ENCODE results near the gene PTTG1.

The PTTG1 gene

DNA sequence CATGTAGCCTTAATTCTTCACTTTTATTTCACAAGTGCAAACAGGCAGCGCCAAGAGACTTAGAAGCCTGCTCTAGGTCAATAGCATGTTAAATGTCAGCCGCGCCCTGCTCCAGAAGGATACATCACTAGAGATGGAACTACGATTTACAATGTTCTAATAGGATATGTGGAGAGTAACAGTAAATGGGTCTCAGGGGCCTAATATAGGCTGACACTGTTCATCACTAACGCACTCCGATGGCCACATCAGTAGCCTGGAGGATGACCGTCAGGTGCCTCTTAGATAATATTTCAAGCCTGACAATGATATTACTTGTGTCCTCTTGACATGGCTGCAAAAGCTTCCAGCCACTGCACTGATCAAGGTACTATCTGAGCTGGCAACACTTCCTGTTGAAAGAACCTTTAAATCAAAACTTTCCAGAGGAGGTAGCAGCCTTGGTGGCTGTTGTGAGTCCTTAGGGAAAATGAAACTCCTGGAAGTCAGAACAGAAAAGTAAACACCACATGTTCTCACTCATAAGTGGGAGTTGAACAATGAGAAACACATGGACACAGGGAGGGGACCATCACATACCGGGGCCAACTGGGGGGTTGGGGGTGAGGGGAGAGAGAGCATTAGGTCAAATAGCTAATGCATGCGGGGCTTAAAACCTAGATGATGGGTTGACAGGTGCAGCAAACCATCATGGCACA, 35.0 kb downstream of the PTTG1 start:
- no peak for DNase-seq

DNA sequence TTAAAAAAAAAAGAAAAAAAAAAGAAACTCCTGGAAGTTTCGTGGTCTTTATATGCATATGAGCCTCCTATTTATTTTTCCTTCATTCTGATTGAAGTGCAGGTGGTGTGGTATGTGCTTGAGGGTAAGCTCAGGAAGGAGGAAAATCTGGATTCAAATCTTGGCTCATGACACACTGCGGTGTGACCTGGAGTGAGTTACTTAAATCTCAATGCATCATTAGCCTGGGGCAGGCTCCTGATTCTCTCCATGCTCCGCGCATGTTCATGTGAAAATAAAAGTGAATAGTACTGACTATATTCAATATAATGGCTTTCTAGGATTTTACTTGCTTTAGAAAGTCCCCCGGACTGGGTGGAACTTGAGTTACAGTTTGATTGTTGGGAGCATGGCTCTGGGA, 35.6 kb downstream of the PTTG1 start:
- no peak for DNase-seq

GRCh38 chr5:160458806-160459800, 37.4 kb downstream of the PTTG1 start:
- no peak for DNase-seq

- no peak for DNase-seq
Measured at GRCh38 chr5:160460377-160461049, 38.9 kb downstream of the PTTG1 start.

DNA sequence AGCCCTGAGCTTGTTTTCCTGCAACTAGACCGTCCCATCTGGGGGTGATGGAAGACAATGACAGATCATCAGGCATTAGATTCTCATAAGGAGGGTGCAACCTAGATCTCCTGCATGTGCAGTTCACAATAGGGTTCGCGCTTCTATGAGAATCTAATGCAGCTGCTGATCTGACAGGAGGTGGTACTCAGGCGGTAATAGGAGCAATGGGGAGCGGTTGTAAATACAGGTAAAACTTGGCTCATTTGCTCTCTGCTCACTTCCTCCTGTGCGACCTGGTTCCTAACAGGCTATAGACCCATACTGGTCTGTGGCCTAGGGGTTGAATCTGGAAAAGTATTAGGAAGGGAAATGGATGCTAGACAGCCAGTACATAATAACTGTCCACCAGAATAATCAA, 39.7 kb downstream of the PTTG1 start:
- no peak for DNase-seq

GRCh38 chr5:160462167-160462566, 40.5 kb downstream of the PTTG1 start:
- no peak for DNase-seq

- DNase-seq: no peak
Measured at GRCh38 chr5:160463227-160463626, 41.6 kb downstream of the PTTG1 start.

GRCh38 chr5:160463740-160464465, 42.2 kb downstream of the PTTG1 start:
- DNase-seq: no peak

DNA sequence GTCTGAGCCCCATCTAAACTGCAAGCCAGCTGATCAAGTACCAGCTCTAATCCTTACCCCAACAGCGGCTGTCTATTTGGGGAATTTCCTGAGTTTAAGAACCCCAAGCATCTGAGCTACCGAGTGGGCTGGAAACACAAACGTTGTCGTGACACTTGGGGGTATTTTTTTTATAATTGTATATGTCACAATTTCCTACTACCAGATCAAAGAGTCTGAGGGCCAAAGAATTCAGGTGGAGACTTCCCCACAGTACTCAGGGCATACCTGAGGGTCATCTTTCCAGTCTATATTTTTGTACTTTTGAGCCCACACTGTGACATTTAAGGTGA, 42.8 kb downstream of the PTTG1 start:
- DNase-seq: no peak

DNA sequence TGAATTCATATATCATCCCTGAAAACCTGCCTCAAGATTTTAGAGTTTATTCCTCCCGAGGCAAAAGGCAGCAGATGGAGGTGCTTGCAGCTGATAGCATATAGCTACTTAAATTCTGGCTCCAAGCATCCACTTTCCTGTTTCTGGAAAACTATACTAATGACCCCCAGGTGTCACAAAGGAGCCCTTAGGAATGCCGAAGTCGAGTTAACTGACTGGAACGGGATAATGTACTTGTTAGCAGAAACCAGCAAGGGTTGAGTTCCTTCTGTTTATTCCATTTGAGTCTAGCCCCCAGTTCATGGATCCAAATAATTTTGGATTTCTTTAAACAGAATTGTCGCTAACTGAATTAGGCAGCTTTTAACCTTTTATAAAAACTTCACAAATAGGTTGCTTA, 44.5 kb downstream of the PTTG1 start:
- DNase-seq: no peak

DNA sequence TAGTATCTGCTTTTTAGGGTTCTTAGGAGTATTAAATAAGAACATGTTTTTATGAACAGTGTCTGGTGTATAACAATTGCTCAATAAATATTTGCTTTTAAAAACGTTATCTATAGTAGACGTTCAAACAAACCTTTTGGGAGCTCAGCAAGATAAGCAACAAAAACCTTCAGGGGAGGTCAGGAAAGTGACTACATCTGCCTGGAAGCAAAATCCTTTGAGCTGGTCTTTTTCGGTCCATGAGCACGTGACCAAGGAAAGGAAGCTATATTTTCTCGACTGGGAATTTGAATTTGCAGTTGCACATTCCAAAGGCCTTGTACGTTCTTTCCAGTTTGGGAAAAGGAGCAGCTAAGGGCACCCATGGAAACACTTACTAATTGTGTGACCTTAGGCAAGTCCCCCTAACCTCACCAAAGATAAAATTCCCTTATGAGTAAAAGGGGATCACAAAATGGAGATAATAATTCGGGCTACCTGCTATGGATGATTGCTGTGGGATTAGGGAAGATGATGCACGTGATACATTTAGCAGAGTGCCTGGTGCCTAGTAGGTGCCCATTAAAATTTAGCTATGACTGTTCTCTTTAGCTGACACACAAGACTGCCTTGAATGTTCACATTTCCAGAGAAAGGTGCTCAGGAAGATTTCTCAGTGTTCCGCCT, 45.4 kb downstream of the PTTG1 start:
- DNase-seq: no peak

GRCh38 chr5:160467555-160468362, 46.1 kb downstream of the PTTG1 start:
- DNase-seq: no peak

- no peak for DNase-seq
Measured at GRCh38 chr5:160468363-160468975, 46.8 kb downstream of the PTTG1 start.

- no peak for DNase-seq
Measured at GRCh38 chr5:160469156-160470144, 47.8 kb downstream of the PTTG1 start.

GRCh38 chr5:160470437-160471361, 49.0 kb downstream of the PTTG1 start:
- no peak for DNase-seq

- no peak for DNase-seq
Measured at GRCh38 chr5:160471761-160472160, 50.1 kb downstream of the PTTG1 start.

DNA sequence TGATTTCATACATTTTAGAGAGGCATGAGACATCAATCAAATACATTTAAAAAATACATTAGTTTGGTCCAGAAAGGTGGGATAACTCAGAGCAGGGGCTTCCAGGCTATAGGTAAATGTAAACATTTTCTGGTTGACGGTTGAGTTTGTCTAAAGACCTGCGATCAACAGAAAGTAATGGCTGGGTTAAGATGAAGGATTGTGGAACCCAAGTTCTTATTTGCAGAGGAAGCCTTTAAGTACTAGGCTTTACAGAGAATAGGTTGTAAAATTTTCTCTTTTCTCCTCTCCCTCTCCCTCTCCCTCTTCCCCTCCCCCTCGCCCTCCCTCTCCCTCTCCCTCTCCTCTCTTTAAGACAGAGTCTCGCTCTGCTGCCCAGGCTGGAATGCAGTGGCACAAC, 50.8 kb downstream of the PTTG1 start:
- no peak for DNase-seq

DNA sequence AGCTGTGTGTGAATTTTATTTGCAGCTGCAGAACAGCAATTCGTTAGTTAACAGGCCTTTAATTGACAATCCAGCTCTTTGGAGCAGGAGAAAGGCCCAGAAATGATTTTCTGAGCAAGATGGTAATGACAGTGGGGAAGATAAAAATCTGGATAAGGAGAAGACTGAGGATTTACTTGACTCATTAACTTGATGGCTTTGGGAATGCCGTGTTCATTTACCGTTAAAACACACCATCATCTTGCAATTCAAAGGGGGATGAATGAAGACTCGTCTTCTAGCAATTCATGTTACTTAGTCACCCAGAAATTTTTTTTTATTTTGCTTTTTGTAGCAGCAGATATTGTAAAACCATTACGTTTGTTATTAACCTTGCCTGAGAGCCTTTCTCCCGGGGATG, 52.0 kb downstream of the PTTG1 start:
- DNase-seq: no peak

DNA sequence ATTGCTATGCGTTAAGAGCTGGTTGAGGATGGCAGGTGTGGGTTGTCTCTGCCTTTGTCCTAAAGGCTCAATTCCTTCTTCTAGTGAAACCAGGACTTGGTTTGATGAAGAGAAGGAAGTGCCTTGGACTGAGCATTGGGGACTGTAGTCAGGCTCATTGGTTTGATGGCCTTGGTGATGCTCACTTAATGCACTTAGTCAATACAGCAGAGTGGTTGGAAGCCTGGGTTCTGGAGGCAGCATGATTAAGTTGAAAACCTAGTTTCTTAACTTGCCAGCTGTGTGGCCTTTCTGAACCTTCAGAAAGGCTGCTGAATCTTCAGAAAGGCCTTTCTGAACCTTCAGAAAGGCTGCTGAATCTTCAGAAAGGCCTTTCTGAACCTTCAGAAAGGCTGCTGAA, 52.4 kb downstream of the PTTG1 start:
- DNase-seq: no peak
